Measurements from ENCODE around the gene ZSCAN23. TPM values are rescaled to one million over a fixed set of nuclear protein-coding genes. Genes with fewer than 3 reads are reported as not detected.

Gene ZSCAN23
- total and polyA plus RNA-seq, 8 donors: 0.23 to 5.3 (median 0.67) TPM; not detected in 4

DNA sequence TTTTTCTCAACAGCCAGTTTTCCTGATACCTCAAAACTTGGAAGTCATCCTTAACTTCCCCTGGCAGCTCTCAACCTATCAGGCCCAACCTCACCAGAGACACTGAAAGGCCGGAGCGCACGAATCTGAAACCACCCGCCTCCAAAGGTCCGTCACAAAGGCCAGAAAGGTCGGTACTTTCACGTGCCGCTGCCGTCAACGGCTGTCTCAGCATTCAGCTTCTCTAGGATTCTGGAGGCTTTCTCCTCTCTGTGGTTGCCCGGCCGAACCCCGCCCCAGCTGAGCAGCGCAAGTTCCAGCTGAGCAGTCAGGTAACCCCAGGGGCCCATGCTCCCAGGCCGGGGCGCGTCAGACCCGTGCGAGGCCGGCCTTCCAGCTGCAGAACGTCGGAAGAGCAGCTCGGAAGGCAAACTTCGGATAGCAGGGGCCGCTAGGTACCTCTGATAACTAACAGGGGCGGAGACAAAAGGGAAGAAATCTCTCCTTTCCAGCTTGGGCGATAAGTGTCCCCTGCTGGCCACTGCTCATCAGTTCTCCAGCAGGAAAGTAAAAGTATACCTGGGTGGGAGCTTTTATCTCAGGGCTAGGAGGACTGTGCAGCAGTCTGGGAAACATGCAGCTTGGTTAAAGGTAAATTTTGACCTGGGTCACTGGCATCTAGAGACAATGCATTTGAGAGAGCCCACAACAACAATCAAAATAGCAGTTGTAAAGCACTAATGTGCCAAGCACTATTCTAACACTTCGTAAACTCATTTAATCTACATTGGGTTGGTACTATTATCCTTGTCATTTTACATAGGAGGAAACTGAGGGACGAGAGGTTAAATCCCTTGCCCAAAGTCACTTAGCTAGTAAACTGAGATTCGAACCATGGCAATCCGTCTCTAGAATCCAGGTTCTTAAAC is 59.8 kb downstream of the ZSCAN23 start:
- intact Hi-C loops (cut with DNase I; ENCODE audit: low total_unique reads): no loop called here
- H3K4me3 ChIP-seq: peak overlapping the region; percentile 49 to 60 (median 52)
- WGBS, 5 donors: 14 to 24% (median 16%) methylated on average over 31 of the region's 31 CpGs
- TF ChIP-seq POLR2A (IDR thresholded peaks at IDR 0.05) (no peak), POLR2AphosphoS5 (IDR thresholded peaks at IDR 0.05) (peak; percentile 42 to 66 (median 56))
- TF ChIP-seq, protein P1, sequence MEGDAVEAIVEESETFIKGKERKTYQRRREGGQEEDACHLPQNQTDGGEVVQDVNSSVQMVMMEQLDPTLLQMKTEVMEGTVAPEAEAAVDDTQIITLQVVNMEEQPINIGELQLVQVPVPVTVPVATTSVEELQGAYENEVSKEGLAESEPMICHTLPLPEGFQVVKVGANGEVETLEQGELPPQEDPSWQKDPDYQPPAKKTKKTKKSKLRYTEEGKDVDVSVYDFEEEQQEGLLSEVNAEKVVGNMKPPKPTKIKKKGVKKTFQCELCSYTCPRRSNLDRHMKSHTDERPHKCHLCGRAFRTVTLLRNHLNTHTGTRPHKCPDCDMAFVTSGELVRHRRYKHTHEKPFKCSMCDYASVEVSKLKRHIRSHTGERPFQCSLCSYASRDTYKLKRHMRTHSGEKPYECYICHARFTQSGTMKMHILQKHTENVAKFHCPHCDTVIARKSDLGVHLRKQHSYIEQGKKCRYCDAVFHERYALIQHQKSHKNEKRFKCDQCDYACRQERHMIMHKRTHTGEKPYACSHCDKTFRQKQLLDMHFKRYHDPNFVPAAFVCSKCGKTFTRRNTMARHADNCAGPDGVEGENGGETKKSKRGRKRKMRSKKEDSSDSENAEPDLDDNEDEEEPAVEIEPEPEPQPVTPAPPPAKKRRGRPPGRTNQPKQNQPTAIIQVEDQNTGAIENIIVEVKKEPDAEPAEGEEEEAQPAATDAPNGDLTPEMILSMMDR (IDR thresholded peaks at IDR 0.05): peak in 5 of 7 experiments; percentile 13 to 43 (median 28)
- peaks cover 0 to 10% (median 0%) of the 10 kb centered on the region in 4 donors for H3K9me3 ChIP-seq
- peak; percentile 88 to 96 for DNase-seq
- H3K4me1 ChIP-seq: peaks cover 8 to 19% (median 9%) of the 10 kb centered on the region in 4 donors
- peak overlapping the region; percentile 78 to 84 (median 81) for H3K27ac ChIP-seq
- H3K27me3 ChIP-seq: no peaks in the 10 kb centered on the region
- peaks cover 6 to 66% (median 44%) of the 10 kb centered on the region in 4 donors for H3K36me3 ChIP-seq

Small RNAs within 50 kb of the gene (small RNA-seq; reads per million reads assigned to genes)
- gene RNU2-45P: 0 reads per million in 4 donors

Other genes with a start within 250 kb of the ZSCAN23 start
- gene ZSCAN9, start 218.2 kb downstream of the ZSCAN23 start, total RNA-seq: 10 to 100 TPM in 3 of 5 donors, 1 to 10 TPM in 2; 1.8 to 37.9 (median 15.1) TPM
- gene ZSCAN9, start 218.2 kb downstream of the ZSCAN23 start, polyA plus RNA-seq: 1 to 10 TPM; 5.7 to 7.9 (median 7.0) TPM
- 1 to 10 TPM in 4 of 5 donors, under 1 TPM in 1; under 0.01 to 6.4 (median 2.0) TPM for gene ZKSCAN4, start 191.2 kb downstream of the ZSCAN23 start, total RNA-seq
- gene ZKSCAN4, start 191.2 kb downstream of the ZSCAN23 start, polyA plus RNA-seq: 1 to 10 TPM; 1.8 to 3.8 (median 2.6) TPM
- under 1 TPM in 2 of 5 donors, not detected in 3; 0.45 to 0.55 TPM for gene NKAPL, start 184.2 kb downstream of the ZSCAN23 start, total RNA-seq
- 1 to 10 TPM in 2 of 3 donors, under 1 TPM in 1; 0.87 to 4.4 (median 2.2) TPM for gene NKAPL, start 184.2 kb downstream of the ZSCAN23 start, polyA plus RNA-seq
- 10 to 100 TPM; 12.2 to 46.9 (median 28.5) TPM for gene ZSCAN26, start 176.3 kb downstream of the ZSCAN23 start, total RNA-seq
- 1 to 10 TPM; 7.0 to 8.2 (median 7.2) TPM for gene ZSCAN26, start 176.3 kb downstream of the ZSCAN23 start, polyA plus RNA-seq
- 1 to 10 TPM in 3 of 5 donors, under 1 TPM in 2; 0.58 to 5.8 (median 5.1) TPM for gene PGBD1, start 161.9 kb downstream of the ZSCAN23 start, total RNA-seq
- gene PGBD1, start 161.9 kb downstream of the ZSCAN23 start, polyA plus RNA-seq: 1 to 10 TPM in 2 of 3 donors, under 1 TPM in 1; 0.92 to 2.0 (median 1.4) TPM
- gene ZSCAN31, start 107.3 kb downstream of the ZSCAN23 start, total RNA-seq: 10 to 100 TPM in 2 of 5 donors, 1 to 10 TPM in 3; 2.3 to 13.4 (median 9.9) TPM
- 1 to 10 TPM; 2.7 to 8.2 (median 5.3) TPM for gene ZSCAN31, start 107.3 kb downstream of the ZSCAN23 start, polyA plus RNA-seq
- 10 to 100 TPM in 1 of 5 donors, 1 to 10 TPM in 4; 2.3 to 31.2 (median 4.6) TPM for gene ZKSCAN3, start 93.5 kb downstream of the ZSCAN23 start, total RNA-seq
- 1 to 10 TPM in 2 of 3 donors, under 1 TPM in 1; 0.61 to 1.6 (median 1.0) TPM for gene ZKSCAN3, start 93.5 kb downstream of the ZSCAN23 start, polyA plus RNA-seq
- gene ZSCAN12, start 43.7 kb downstream of the ZSCAN23 start, total RNA-seq: 10 to 100 TPM in 1 of 5 donors, 1 to 10 TPM in 4; 1.4 to 10.5 (median 7.1) TPM
- 1 to 10 TPM; 1.1 to 1.8 (median 1.7) TPM for gene ZSCAN12, start 43.7 kb downstream of the ZSCAN23 start, polyA plus RNA-seq
- gene GPX6, start 72.3 kb upstream of the ZSCAN23 start, total RNA-seq: not detected
- not detected for gene GPX6, start 72.3 kb upstream of the ZSCAN23 start, polyA plus RNA-seq
- gene GPX5, start 82.4 kb upstream of the ZSCAN23 start, total RNA-seq: not detected
- not detected for gene GPX5, start 82.4 kb upstream of the ZSCAN23 start, polyA plus RNA-seq